Activated CD8-positive, alpha-beta T cell treated with anti-CD3 and anti-CD28 coated beads, Interleukin-2, amount 10 ng/mL, durations not matched to agents 7 days and 5 days (primary cell): ENCODE measurements around the gene SHB. TPM values are rescaled to one million over a fixed set of nuclear protein-coding genes. Genes with fewer than 3 reads are reported as not detected.

Source experiments
- ATAC-seq: fragments of 150-1000 bp; cut with Tn5 transposase; one replicate; pipeline ENCODE4 v1.10.0; 2021; ENCODE audit warnings: moderate library complexity
- CTCF ChIA-PET: fragments of 350-600 bp; sonication (Branson Sonifier 250); formaldehyde crosslinking; loops from one replicate; lab custom pipeline; 2021; ENCODE audit warnings: antibody characterized with exemption; lab: Charles Lee
- POLR2A ChIA-PET: fragments of 350-600 bp; sonication (Branson Sonifier 250); formaldehyde crosslinking; loops from one replicate; lab custom pipeline; 2021; ENCODE audit warnings: antibody characterized with exemption; lab: Charles Lee
- DNase-seq: peaks from one replicate; pipeline ENCODE4 v3.0.0-alpha.2; 2020
- H3K27ac Mint-ChIP-seq: one replicate; pipeline ENCODE4 v1.8.0; 2021; ENCODE audit warnings: mild to moderate bottlenecking, mixed read lengths
- H3K27me3 Mint-ChIP-seq: one replicate; pipeline ENCODE4 v1.8.0; 2021; ENCODE audit warnings: low read depth, mixed read lengths
- H3K36me3 Mint-ChIP-seq: one replicate; pipeline ENCODE4 v1.8.0; 2021; ENCODE audit warnings: low read depth, mixed read lengths
- H3K4me1 Mint-ChIP-seq: one replicate; pipeline ENCODE4 v1.8.0; 2021; ENCODE audit warnings: low read depth, mixed read lengths
- H3K4me3 Mint-ChIP-seq: one replicate; pipeline ENCODE4 v1.8.0; 2021; ENCODE audit warnings: mild to moderate bottlenecking, mixed read lengths
- H3K9me3 Mint-ChIP-seq: one replicate; pipeline ENCODE4 v1.8.0; 2022; ENCODE audit warnings: mixed read lengths; ENCODE audit not compliant: insufficient read depth
- total RNA-seq, 2 experiments: library from RNA; stranded (reverse); gene quantifications; one replicate each; pipeline ENCODE4 v1.2.3, GENCODE V29; 2021

The SHB gene
- total RNA-seq, 2 experiments from 2014 or later, result 0.57 to 0.58 TPM

- Mint-ChIP-seq H3K9me3 (no peaks in the 10 kb centered on the region), H3K36me3 (no peaks in the 10 kb centered on the region), H3K4me3 (no peak overlapping the region), H3K27me3 (no peaks in the 10 kb centered on the region), H3K4me1 (peaks cover 14% of the 10 kb centered on the region), H3K27ac (peak overlapping the region; percentile 11)
- ChIA-PET CTCF (no interaction called here), POLR2A (no interaction called here)
- ATAC-seq (no peak), DNase-seq (no peak)
Observed at GRCh38 chr9:37953206-37953774, 115.7 kb downstream of the SHB start.

- CTCF ChIA-PET, result no interaction called here
- Mint-ChIP-seq H3K4me1 (peaks cover 14% of the 10 kb centered on the region), H3K27ac (no peak overlapping the region), H3K36me3 (no peaks in the 10 kb centered on the region), H3K27me3 (no peaks in the 10 kb centered on the region), H3K9me3 (no peaks in the 10 kb centered on the region), H3K4me3 (no peak overlapping the region)
- DNase-seq (no peak), ATAC-seq (no peak)
- POLR2A ChIA-PET, result no interaction called here
Observed at GRCh38 chr9:37952731-37953130, 116.3 kb downstream of the SHB start.

GRCh38 chr9:37951671-37952449 is 117.2 kb downstream of the SHB start:
- no peaks in the 10 kb centered on the region for H3K36me3 Mint-ChIP-seq
- DNase-seq, result no peak
- H3K27ac Mint-ChIP-seq, result no peak overlapping the region
- ATAC-seq, result no peak
- no peak overlapping the region for H3K4me3 Mint-ChIP-seq
- H3K4me1 Mint-ChIP-seq, result peaks cover 14% of the 10 kb centered on the region
- H3K9me3 Mint-ChIP-seq, result no peaks in the 10 kb centered on the region
- POLR2A ChIA-PET, result no interaction called here
- CTCF ChIA-PET, result no interaction called here
- H3K27me3 Mint-ChIP-seq, result no peaks in the 10 kb centered on the region

GRCh38 chr9:37950561-37950960 is 118.5 kb downstream of the SHB start:
- Mint-ChIP-seq H3K4me1 (peaks cover 14% of the 10 kb centered on the region), H3K27ac (no peak overlapping the region), H3K9me3 (no peaks in the 10 kb centered on the region), H3K27me3 (no peaks in the 10 kb centered on the region), H3K4me3 (no peak overlapping the region), H3K36me3 (no peaks in the 10 kb centered on the region)
- ChIA-PET CTCF (no interaction called here), POLR2A (no interaction called here)
- no peak for DNase-seq
- no peak for ATAC-seq

GRCh38 chr9:37949576-37949975 is 119.5 kb downstream of the SHB start:
- no peaks in the 10 kb centered on the region for H3K36me3 Mint-ChIP-seq
- DNase-seq (no peak), ATAC-seq (no peak)
- no peaks in the 10 kb centered on the region for H3K27me3 Mint-ChIP-seq
- ChIA-PET CTCF (no interaction called here), POLR2A (no interaction called here)
- no peaks in the 10 kb centered on the region for H3K9me3 Mint-ChIP-seq
- no peak overlapping the region for H3K27ac Mint-ChIP-seq
- no peak overlapping the region for H3K4me3 Mint-ChIP-seq
- H3K4me1 Mint-ChIP-seq, result peaks cover 14% of the 10 kb centered on the region

GRCh38 chr9:37948417-37948980 is 120.5 kb downstream of the SHB start:
- Mint-ChIP-seq H3K27ac (no peak overlapping the region), H3K36me3 (no peaks in the 10 kb centered on the region), H3K4me1 (peaks cover 7% of the 10 kb centered on the region), H3K27me3 (no peaks in the 10 kb centered on the region), H3K4me3 (no peak overlapping the region), H3K9me3 (no peaks in the 10 kb centered on the region)
- DNase-seq, result no peak
- no peak for ATAC-seq
- ChIA-PET POLR2A (no interaction called here), CTCF (no interaction called here)

GRCh38 chr9:37947977-37948376 is 121.0 kb downstream of the SHB start:
- POLR2A ChIA-PET, result no interaction called here

GRCh38 chr9:37947471-37947870 is 121.6 kb downstream of the SHB start:
- no peaks in the 10 kb centered on the region for H3K9me3 Mint-ChIP-seq
- no peaks in the 10 kb centered on the region for H3K27me3 Mint-ChIP-seq
- DNase-seq (no peak), ATAC-seq (no peak)
- H3K4me3 Mint-ChIP-seq, result no peak overlapping the region
- no peaks in the 10 kb centered on the region for H3K36me3 Mint-ChIP-seq
- CTCF ChIA-PET, result no interaction called here
- H3K4me1 Mint-ChIP-seq, result no peaks in the 10 kb centered on the region
- H3K27ac Mint-ChIP-seq, result no peak overlapping the region
- POLR2A ChIA-PET, result no interaction called here

More at GRCh38 chr9:37947977-37948376, 121.0 kb downstream of the SHB start:
- H3K4me3 Mint-ChIP-seq, result no peak overlapping the region
- ATAC-seq, result no peak
- H3K27ac Mint-ChIP-seq, result no peak overlapping the region
- no peak for DNase-seq
- no peaks in the 10 kb centered on the region for H3K36me3 Mint-ChIP-seq
- H3K27me3 Mint-ChIP-seq, result no peaks in the 10 kb centered on the region
- peaks cover 1% of the 10 kb centered on the region for H3K4me1 Mint-ChIP-seq
- H3K9me3 Mint-ChIP-seq, result no peaks in the 10 kb centered on the region
- CTCF ChIA-PET, result no interaction called here

GRCh38 chr9:37946971-37947370 is 122.1 kb downstream of the SHB start:
- CTCF ChIA-PET, result no interaction called here
- Mint-ChIP-seq H3K4me1 (no peaks in the 10 kb centered on the region), H3K27ac (no peak overlapping the region), H3K27me3 (no peaks in the 10 kb centered on the region), H3K4me3 (no peak overlapping the region), H3K36me3 (no peaks in the 10 kb centered on the region), H3K9me3 (no peaks in the 10 kb centered on the region)
- ATAC-seq, result no peak
- POLR2A ChIA-PET, result no interaction called here
- no peak for DNase-seq

GRCh38 chr9:37946041-37946440 is 123.0 kb downstream of the SHB start:
- DNase-seq (no peak), ATAC-seq (no peak)
- no peaks in the 10 kb centered on the region for H3K36me3 Mint-ChIP-seq
- CTCF ChIA-PET, result no interaction called here
- H3K27me3 Mint-ChIP-seq, result no peaks in the 10 kb centered on the region
- H3K9me3 Mint-ChIP-seq, result no peaks in the 10 kb centered on the region
- POLR2A ChIA-PET, result no interaction called here
- no peak overlapping the region for H3K27ac Mint-ChIP-seq
- no peak overlapping the region for H3K4me3 Mint-ChIP-seq
- H3K4me1 Mint-ChIP-seq, result no peaks in the 10 kb centered on the region

- Mint-ChIP-seq H3K9me3 (no peaks in the 10 kb centered on the region), H3K27ac (no peak overlapping the region), H3K36me3 (no peaks in the 10 kb centered on the region), H3K4me1 (no peaks in the 10 kb centered on the region), H3K27me3 (no peaks in the 10 kb centered on the region), H3K4me3 (no peak overlapping the region)
- ATAC-seq (no peak), DNase-seq (no peak)
- ChIA-PET CTCF (no interaction called here), POLR2A (no interaction called here)
Observed at GRCh38 chr9:37944671-37945481, 124.2 kb downstream of the SHB start.

GRCh38 chr9:37944266-37944650 is 124.8 kb downstream of the SHB start:
- Mint-ChIP-seq H3K4me1 (no peaks in the 10 kb centered on the region), H3K4me3 (no peak overlapping the region), H3K27ac (no peak overlapping the region), H3K36me3 (no peaks in the 10 kb centered on the region), H3K27me3 (no peaks in the 10 kb centered on the region), H3K9me3 (no peaks in the 10 kb centered on the region)
- ChIA-PET POLR2A (no interaction called here), CTCF (no interaction called here)
- ATAC-seq, result no peak
- no peak for DNase-seq
